HG02623 (cell line): ENCODE data around the gene TBC1D23.
"Not testable (repeated sequence)": the region's sequence is repeated elsewhere in the genome, so short reads cannot be mapped to it uniquely, and the experiment has no call there.

ENCODE experiments used
- ATAC-seq: cut with Tn5 transposase; IDR thresholded peaks from one replicate; pipeline ENCODE4 v1.9.1; 2021; ENCODE audit warnings: moderate library complexity; ENCODE audit not compliant: unreplicated experiment

The TBC1D23 gene

DNA sequence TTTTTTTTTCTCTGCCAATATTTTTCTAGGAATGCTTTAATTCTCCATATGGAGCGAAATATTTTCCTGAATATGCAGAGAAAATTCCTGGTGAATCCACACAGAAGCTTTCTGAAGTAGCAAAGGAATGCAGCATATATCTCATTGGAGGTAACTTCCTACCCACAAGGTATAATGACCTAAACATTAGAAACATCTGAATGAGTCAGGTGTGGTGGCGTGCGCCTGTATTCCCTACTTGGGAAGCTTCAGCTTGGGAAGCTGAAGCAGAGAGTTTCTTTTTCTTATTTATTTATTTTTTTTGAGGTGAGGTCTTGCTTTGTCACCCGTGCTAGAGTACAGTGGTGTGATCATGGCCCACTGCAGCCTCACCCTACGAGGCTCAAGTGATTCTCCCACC, 79.0 kb downstream of the TBC1D23 start:
- ATAC-seq = no peak

- ATAC-seq = no peak
Observed at GRCh38 chr3:100340527-100340926, 79.7 kb downstream of the TBC1D23 start.

DNA sequence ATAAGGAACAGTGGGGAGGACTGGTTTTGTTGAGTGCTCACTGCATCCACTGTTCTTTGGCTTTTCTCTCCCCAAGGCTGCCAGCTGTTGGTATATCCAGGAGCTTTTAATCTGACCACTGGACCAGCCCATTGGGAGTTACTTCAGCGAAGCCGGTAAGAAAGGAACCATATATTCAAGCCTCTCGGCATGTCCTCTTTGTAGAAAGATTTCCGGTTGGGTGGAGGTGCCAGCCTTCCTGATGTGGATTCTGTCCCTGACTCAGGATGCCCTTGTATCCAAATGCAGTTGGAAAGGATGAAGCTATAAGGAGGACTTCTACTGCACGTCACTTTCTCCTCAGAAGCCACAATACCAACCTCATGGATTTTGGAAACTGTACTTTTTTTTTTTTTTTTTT, 87.9 kb downstream of the TBC1D23 start:
- ATAC-seq = no peak

DNA sequence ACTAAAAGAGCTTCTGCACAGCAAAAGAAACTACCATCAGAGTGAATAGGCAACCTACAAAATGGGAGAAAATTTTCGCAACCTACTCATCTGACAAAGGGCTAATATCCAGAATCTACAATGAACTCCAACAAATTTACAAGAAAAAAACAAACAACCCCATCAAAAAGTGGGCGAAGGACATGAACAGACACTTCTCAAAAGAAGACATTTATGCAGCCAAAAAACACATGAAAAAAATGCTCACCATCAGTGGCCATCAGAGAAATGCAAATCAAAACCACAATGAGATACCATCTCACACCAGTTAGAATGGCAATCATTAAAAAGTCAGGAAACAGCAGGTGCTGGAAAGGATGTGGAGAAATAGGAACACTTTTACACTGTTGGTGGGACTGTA, 91.0 kb downstream of the TBC1D23 start:
- ATAC-seq = not testable (repeated sequence)

- no peak for ATAC-seq
Observed at GRCh38 chr3:100352296-100353231, 91.8 kb downstream of the TBC1D23 start.

DNA sequence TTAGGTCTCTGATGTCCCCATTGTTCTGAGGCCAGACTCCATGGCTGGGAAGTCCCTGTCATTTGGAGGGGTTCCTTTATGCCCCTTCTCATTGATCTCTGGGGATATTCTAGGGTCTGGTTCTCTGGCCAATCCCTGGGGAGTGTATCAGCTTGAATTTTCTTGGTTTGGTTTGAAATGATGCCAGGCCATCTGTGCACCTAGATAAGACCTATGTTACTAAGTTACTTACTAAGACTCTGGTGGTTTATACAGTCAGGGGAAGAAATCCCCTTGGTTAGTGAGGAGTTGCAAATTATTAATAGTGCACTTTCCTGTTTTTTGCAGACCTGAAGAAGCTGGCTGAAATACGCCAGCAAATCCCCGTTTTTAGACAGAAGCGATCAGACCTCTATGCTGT, 94.1 kb downstream of the TBC1D23 start:
- no peak for ATAC-seq

DNA sequence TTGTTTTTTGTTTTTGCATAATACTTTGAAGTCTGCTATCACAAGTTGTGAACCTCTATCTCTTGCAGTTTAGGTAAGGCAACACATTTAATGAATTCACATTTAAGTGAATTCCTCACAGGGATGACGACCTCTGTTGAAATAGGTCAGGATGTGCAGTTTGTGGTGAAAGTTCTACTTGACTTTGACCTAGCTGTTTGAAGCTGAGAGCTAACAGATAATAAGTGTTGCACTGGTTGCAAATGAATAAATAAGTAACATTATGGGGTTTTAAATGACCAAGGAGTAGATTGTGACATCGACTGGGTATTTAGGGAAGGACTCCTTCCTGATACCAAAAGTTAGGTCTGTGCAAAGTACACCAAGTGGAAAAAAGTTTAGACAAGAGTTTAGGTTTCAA, 97.6 kb downstream of the TBC1D23 start:
- ATAC-seq = no peak

GRCh38 chr3:100359035-100359434, 98.2 kb downstream of the TBC1D23 start:
- no peak for ATAC-seq

- ATAC-seq = no peak
Observed at GRCh38 chr3:100360757-100361496, 100.1 kb downstream of the TBC1D23 start.

DNA sequence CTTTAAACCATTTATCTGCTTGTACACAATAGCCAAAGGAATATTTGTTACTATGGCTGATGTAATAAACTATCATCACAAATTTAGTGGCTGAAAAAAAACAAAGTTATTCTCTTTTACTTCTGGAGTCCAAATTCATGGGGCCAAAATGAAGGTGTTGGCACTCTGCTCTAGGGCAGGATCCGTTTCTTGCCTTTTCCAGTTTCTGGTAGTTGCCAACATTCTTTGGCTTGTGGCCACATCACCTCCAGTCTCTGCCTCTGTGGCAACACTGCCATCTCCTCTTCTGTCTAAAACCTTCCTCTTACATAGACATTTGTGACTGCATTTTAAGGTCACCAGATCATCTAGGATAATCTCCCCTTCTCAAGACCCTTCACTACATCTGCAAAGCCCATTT, 101.1 kb downstream of the TBC1D23 start:
- ATAC-seq = no peak

GRCh38 chr3:100364421-100364820, 103.6 kb downstream of the TBC1D23 start:
- ATAC-seq = no peak

GRCh38 chr3:100366424-100366823, 105.6 kb downstream of the TBC1D23 start:
- ATAC-seq = no peak

- ATAC-seq = no peak
Observed at GRCh38 chr3:100368441-100368840, 107.6 kb downstream of the TBC1D23 start.

DNA sequence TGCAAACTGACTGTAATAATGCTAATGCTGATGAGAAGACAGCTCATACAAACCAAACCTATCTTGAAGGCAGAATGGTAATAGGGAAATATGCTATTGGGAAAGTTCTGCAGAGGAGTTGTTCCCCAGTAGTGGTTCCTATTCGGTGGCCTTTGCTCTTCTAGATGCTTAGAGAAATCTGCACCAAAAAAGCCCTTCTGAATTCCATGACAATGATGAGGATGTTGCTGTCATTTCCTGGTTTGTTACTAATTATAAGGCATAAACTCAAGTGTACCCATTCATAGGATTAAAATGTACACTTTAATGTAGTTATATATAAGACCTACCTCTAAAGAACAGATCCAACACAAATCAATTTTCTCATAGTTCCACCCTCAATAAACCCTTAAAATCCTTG, 110.0 kb downstream of the TBC1D23 start:
- ATAC-seq = no peak

DNA sequence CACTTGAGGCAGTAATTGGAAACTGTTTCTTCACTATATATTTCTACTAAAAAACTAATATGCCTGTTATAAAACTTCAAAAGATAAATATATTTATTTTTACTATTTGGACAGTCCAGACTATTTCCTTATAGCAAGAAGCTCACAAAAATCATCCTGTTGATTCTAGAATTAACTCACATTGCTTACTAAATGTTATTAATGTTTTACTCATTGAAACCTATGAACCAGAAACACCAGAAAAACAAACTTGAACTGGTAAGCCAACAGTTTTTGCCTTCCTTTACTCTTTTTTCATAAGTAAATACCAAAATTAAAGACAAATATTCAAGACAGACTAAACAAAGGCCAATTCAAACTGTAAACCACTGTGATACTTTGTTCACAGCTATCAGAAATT, 113.7 kb downstream of the TBC1D23 start:
- no peak for ATAC-seq
